ENCODE data around the gene PARVA. TPM values are rescaled to one million over a fixed set of nuclear protein-coding genes. Genes with fewer than 3 reads are reported as not detected.

PARVA gene
- total and polyA plus RNA-seq, 4 experiments from 2014 or later: 0.75 to 2.4 (median 1.4) TPM

DNA sequence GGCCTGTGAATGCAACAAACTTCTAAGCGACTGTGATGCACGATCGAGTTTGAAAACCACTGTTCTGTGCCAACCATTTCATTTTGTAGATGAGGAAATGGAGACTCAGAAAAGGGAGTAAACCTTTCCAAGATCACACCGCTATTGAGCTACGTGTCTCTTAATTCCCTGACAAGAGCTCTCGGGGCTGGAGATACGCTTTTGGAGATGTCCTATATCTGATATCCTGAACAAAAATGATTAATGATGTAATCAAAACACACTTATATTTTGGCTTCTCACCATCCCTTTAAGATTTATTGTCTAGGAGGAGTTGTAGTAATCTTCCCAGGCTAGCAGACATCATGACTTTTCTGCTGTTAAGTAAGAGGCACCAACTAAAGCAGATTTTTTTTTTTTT lies 1.7 kb upstream of the PARVA start:
- Mint-ChIP-seq H3K4me3 (peak overlapping the region in 1 of 8 donors; percentile 53), H3K27ac (peak overlapping the region in 1 of 7 donors; percentile 3), H3K36me3 (peaks cover 6 to 9% of the 10 kb centered on the region in 2 donors), H3K27me3 (peaks cover 2 to 14% of the 10 kb centered on the region in 2 donors), H3K9me3 (peaks cover 0 to 24% (median 13%) of the 10 kb centered on the region in 8 donors), H3K4me1 (peaks cover 14 to 26% (median 19%) of the 10 kb centered on the region in 4 donors)
- DNase-seq: no peak
- H3K36me3 ChIP-seq (ENCODE audit: insufficient read depth, low read length): no peaks in the 10 kb centered on the region
- peaks cover 5% of the 10 kb centered on the region for H3K4me1 ChIP-seq (ENCODE audit: insufficient read depth, low read length)
- no peaks in the 10 kb centered on the region for H3K9me3 ChIP-seq (ENCODE audit: control insufficient read depth in 1 of 2, low read length in 2 of 2)
- POLR2A ChIA-PET (ENCODE audit: partially characterized antibody): interaction anchor here (1.2 to 3.6 kb wide), 5 partner anchors 9 to 44 kb away, joined by 4 to 40 read pairs (median 14); no protein-coding TSS in a partner anchor
- no peaks in the 10 kb centered on the region for H3K27me3 ChIP-seq (ENCODE audit: insufficient read depth, low read length)
- intact Hi-C loops (cut with micrococcal nuclease): loop anchor here (1.0 kb wide), 1 partner anchor 9 kb away; no protein-coding TSS in a partner anchor
- H3K4me3 ChIP-seq (ENCODE audit: low read length in 2 of 2): no peak overlapping the region
- CTCF ChIA-PET (ENCODE audit: partially characterized antibody): interaction anchor here (0.6 to 3.3 kb wide), 7 partner anchors 8 to 695 kb away, joined by 3 to 43 read pairs (median 6); no protein-coding TSS in a partner anchor
- H3K27ac ChIP-seq (ENCODE audit: low read depth, low read length): no peak overlapping the region

DNA sequence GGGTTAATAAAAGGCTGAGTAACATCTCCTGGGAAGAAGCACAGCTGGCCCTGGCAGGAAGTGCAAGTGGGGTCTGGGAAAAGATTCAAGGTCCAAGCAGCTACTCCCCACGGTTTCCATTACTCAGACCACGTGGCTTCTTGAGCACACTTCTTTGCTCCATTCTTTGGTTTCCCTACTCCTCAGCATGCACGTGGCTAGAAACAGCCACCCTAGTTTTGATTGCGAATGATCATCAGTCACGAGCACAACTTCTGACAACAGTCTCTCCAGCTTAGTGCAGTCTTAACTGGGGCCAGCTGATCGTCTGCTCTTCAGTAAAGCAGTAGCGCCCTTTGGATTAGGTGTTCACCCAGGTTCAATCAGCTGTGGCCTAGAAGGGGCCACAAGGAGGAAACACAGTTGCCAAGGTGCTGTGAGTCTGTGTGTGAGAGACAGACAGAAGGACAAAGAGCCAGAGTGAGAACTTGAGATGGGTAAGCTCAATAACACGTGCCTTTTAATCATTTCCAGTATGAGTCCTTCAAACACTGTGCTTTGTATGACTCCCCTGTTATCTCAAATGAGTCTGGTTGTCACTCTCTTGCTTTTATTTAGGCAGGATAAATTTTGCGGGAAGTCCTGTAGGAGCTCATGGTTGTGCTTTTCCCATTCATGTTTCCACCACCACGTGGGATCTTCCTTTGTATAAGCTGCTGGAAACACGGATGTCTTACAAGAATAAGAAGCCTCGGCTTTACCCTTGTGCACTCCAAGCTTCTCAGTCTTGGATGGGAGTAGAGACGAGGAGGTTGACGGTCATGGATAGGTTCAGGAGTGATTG lies 901 bp upstream of the PARVA start:
- Mint-ChIP-seq H3K4me1 (peaks cover 14 to 26% (median 19%) of the 10 kb centered on the region in 4 donors), H3K27ac (peak overlapping the region in 6 of 7 donors; percentile 7 to 82 (median 74)), H3K27me3 (peaks cover 2 to 14% of the 10 kb centered on the region in 2 donors), H3K36me3 (peaks cover 3 to 6% of the 10 kb centered on the region in 2 donors), H3K4me3 (peak overlapping the region; percentile 72 to 85 (median 78)), H3K9me3 (peaks cover 0 to 20% (median 9%) of the 10 kb centered on the region in 8 donors)
- H3K36me3 ChIP-seq (ENCODE audit: insufficient read depth, low read length): no peaks in the 10 kb centered on the region
- H3K27ac ChIP-seq (ENCODE audit: low read depth, low read length): no peak overlapping the region
- no peak for DNase-seq
- intact Hi-C loops (cut with micrococcal nuclease): loop anchor here (1.0 kb wide), 1 partner anchor 10 kb away; no protein-coding TSS in a partner anchor
- no peaks in the 10 kb centered on the region for H3K9me3 ChIP-seq (ENCODE audit: control insufficient read depth in 1 of 2, low read length in 2 of 2)
- ChIA-PET POLR2A (ENCODE audit: partially characterized antibody) (interaction anchor here (0.6 to 3.6 kb wide), 7 partner anchors 10 to 1920 kb away, joined by 3 to 40 read pairs (median 7); no protein-coding TSS in a partner anchor), CTCF (ENCODE audit: partially characterized antibody) (interaction anchor here (0.6 to 3.3 kb wide), 8 partner anchors 9 to 512 kb away, joined by 3 to 43 read pairs (median 5); no protein-coding TSS in a partner anchor)
- no peaks in the 10 kb centered on the region for H3K27me3 ChIP-seq (ENCODE audit: insufficient read depth, low read length)
- peaks cover 5% of the 10 kb centered on the region for H3K4me1 ChIP-seq (ENCODE audit: insufficient read depth, low read length)
- no peak overlapping the region for H3K4me3 ChIP-seq (ENCODE audit: low read length in 2 of 2)

GRCh38 chr11:12377824-12378593 lies 638 bp downstream of the PARVA start:
- peak overlapping the region in 6 of 7 donors; percentile 38 to 84 (median 76) for H3K27ac Mint-ChIP-seq
- peaks cover 2 to 14% of the 10 kb centered on the region in 2 donors for H3K27me3 Mint-ChIP-seq

DNA sequence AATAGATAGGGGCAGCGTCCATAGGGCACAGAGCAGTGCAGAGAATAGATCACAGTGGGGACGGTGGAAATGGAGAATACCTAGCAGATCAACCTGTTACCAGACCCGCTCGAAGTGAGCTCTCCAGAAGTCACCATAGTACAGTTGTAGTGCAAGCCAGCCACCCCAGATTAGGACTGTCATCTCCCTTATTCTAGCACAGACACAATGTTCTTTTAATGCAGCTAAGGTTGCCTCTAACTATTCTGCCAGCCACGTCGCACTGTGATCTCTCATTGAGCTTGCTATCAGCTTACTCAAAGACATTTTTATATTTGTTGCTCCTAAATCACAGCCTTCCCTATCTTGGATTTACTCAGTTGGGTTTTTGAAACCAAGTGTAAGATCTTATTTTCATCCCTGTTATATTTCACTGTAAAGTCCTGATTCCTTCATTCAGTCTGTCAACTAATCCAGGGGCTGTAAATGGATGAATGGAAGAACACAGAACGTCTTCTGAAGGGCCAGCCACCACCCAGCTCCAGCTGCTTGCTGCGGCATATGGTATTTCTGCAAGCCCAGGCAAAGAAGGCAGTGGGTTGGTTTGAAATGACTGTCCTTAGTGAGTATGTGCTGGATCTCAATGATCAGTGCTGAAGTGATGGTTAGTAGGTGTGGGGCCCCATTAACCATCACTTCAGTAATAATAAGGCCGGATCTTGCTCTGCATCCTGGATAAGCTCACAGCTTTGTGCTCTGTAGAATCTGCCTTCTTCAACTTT lies 3.4 kb downstream of the PARVA start:
- Histone ChIP-seq H3K9me3 (ENCODE audit: control insufficient read depth in 1 of 2, low read length in 2 of 2) (no peaks in the 10 kb centered on the region), H3K4me3 (ENCODE audit: low read length in 2 of 2) (no peak overlapping the region), H3K36me3 (ENCODE audit: insufficient read depth, low read length) (no peaks in the 10 kb centered on the region), H3K27me3 (ENCODE audit: insufficient read depth, low read length) (no peaks in the 10 kb centered on the region), H3K4me1 (ENCODE audit: insufficient read depth, low read length) (peaks cover 5% of the 10 kb centered on the region), H3K27ac (ENCODE audit: low read depth, low read length) (no peak overlapping the region)
- H3K36me3 Mint-ChIP-seq: peaks cover 0 to 6% of the 10 kb centered on the region in 2 donors
- no peak for DNase-seq
- H3K27ac Mint-ChIP-seq: peak overlapping the region in 1 of 7 donors; percentile 47
- peaks cover 0 to 4% (median 0%) of the 10 kb centered on the region in 8 donors for H3K9me3 Mint-ChIP-seq
- H3K27me3 Mint-ChIP-seq: peaks cover 2 to 14% of the 10 kb centered on the region in 2 donors
- no peak overlapping the region for H3K4me3 Mint-ChIP-seq
- ChIA-PET CTCF (ENCODE audit: partially characterized antibody) (interaction anchor here (1.1 to 2.4 kb wide), 4 partner anchors 14 to 508 kb away, joined by 3 to 17 read pairs (median 6); no protein-coding TSS in a partner anchor), POLR2A (ENCODE audit: partially characterized antibody) (interaction anchor here (1.1 kb wide), 1 partner anchor 15 kb away, joined by 5 read pairs; no protein-coding TSS in a partner anchor)
- intact Hi-C loops (cut with micrococcal nuclease): no loop called here
- peaks cover 12 to 24% (median 16%) of the 10 kb centered on the region in 4 donors for H3K4me1 Mint-ChIP-seq

More at GRCh38 chr11:12377824-12378593, 638 bp downstream of the PARVA start:
- H3K27ac ChIP-seq (ENCODE audit: low read depth, low read length): no peak overlapping the region
- peak overlapping the region; percentile 83 to 91 (median 87) for H3K4me3 Mint-ChIP-seq
- intact Hi-C loops (cut with micrococcal nuclease): loop anchor here (1.0 kb wide), 1 partner anchor 47 kb away; no protein-coding TSS in a partner anchor
- peak in 4 of 5 donors; percentile 22 to 50 (median 32) for DNase-seq
- ChIA-PET CTCF (ENCODE audit: partially characterized antibody) (interaction anchor here (0.8 to 3.3 kb wide), 4 partner anchors 11 to 47 kb away, joined by 3 to 43 read pairs (median 29); no protein-coding TSS in a partner anchor), POLR2A (ENCODE audit: partially characterized antibody) (interaction anchor here (1.0 to 3.6 kb wide), 3 partner anchors 12 to 21 kb away, joined by 7 to 40 read pairs (median 16); no protein-coding TSS in a partner anchor)
- peaks cover 3 to 6% of the 10 kb centered on the region in 2 donors for H3K36me3 Mint-ChIP-seq
- H3K36me3 ChIP-seq (ENCODE audit: insufficient read depth, low read length): no peaks in the 10 kb centered on the region
- peaks cover 0 to 20% (median 8%) of the 10 kb centered on the region in 8 donors for H3K9me3 Mint-ChIP-seq
- H3K4me1 ChIP-seq (ENCODE audit: insufficient read depth, low read length): peaks cover 5% of the 10 kb centered on the region
- H3K27me3 ChIP-seq (ENCODE audit: insufficient read depth, low read length): no peaks in the 10 kb centered on the region
- peaks cover 14 to 26% (median 19%) of the 10 kb centered on the region in 4 donors for H3K4me1 Mint-ChIP-seq
- peak overlapping the region in 1 of 2 donors; percentile 49 for H3K4me3 ChIP-seq (ENCODE audit: low read length in 2 of 2)
- no peaks in the 10 kb centered on the region for H3K9me3 ChIP-seq (ENCODE audit: control insufficient read depth in 1 of 2, low read length in 2 of 2)

DNA sequence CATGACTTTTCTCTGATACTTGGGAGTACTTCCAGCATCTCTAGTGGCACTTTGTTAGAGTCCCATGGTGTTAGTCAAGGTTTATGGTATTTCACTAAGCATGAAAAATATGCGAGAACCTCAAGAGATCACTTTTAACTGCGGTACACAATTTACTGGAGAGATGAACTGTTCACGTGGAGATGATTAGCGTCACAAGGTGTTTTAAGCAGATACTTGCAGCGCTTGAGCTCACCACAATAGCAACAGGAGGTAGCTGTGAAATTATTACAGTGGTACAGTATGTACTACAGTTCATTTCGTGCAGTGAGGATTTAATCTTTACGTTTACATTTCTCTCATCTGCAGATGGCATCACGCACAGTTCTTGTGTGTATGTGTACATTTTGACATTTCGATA lies 4.5 kb downstream of the PARVA start:
- Histone ChIP-seq H3K27me3 (ENCODE audit: insufficient read depth, low read length) (no peaks in the 10 kb centered on the region), H3K9me3 (ENCODE audit: control insufficient read depth in 1 of 2, low read length in 2 of 2) (no peaks in the 10 kb centered on the region), H3K4me1 (ENCODE audit: insufficient read depth, low read length) (peaks cover 5% of the 10 kb centered on the region), H3K4me3 (ENCODE audit: low read length in 2 of 2) (no peak overlapping the region), H3K36me3 (ENCODE audit: insufficient read depth, low read length) (no peaks in the 10 kb centered on the region), H3K27ac (ENCODE audit: low read depth, low read length) (no peak overlapping the region)
- POLR2A ChIA-PET (ENCODE audit: partially characterized antibody): no interaction called here
- CTCF ChIA-PET (ENCODE audit: partially characterized antibody): no interaction called here
- Mint-ChIP-seq H3K36me3 (peaks cover 0 to 1% of the 10 kb centered on the region in 2 donors), H3K4me3 (no peak overlapping the region), H3K27me3 (peaks cover 2 to 9% of the 10 kb centered on the region in 2 donors), H3K4me1 (peaks cover 5 to 16% (median 8%) of the 10 kb centered on the region in 4 donors), H3K9me3 (peaks cover 0 to 3% (median 0%) of the 10 kb centered on the region in 8 donors), H3K27ac (no peak overlapping the region)
- DNase-seq: no peak
- intact Hi-C loops (cut with micrococcal nuclease): no loop called here

GRCh38 chr11:12382451-12382850 lies 5.1 kb downstream of the PARVA start:
- POLR2A ChIA-PET (ENCODE audit: partially characterized antibody): no interaction called here

More at GRCh38 chr11:12382451-12382850, 5.1 kb downstream of the PARVA start:
- H3K4me3 ChIP-seq (ENCODE audit: low read length in 2 of 2): no peak overlapping the region
- no peaks in the 10 kb centered on the region for H3K27me3 ChIP-seq (ENCODE audit: insufficient read depth, low read length)
- H3K4me1 ChIP-seq (ENCODE audit: insufficient read depth, low read length): peaks cover 5% of the 10 kb centered on the region
- intact Hi-C loops (cut with micrococcal nuclease): no loop called here
- Mint-ChIP-seq H3K9me3 (peaks cover 0 to 3% (median 0%) of the 10 kb centered on the region in 8 donors), H3K4me1 (peaks cover 3 to 13% (median 7%) of the 10 kb centered on the region in 4 donors), H3K27me3 (peaks cover 2 to 9% of the 10 kb centered on the region in 2 donors), H3K4me3 (no peak overlapping the region), H3K27ac (no peak overlapping the region), H3K36me3 (peaks cover 0 to 1% of the 10 kb centered on the region in 2 donors)
- H3K36me3 ChIP-seq (ENCODE audit: insufficient read depth, low read length): no peaks in the 10 kb centered on the region
- DNase-seq: no peak
- H3K27ac ChIP-seq (ENCODE audit: low read depth, low read length): no peak overlapping the region
- CTCF ChIA-PET (ENCODE audit: partially characterized antibody): interaction anchor here (1.4 kb wide), 1 partner anchor 17 kb away, joined by 3 read pairs; no protein-coding TSS in a partner anchor
- H3K9me3 ChIP-seq (ENCODE audit: control insufficient read depth in 1 of 2, low read length in 2 of 2): no peaks in the 10 kb centered on the region
